Stimulated activated CD8-positive, alpha-beta memory T cell treated with anti-CD3 and anti-CD28 coated beads, Interleukin-4, amount 100 ng/mL, for 4 hours (primary cell): ENCODE measurements around the gene CMTM8.

ENCODE experiments used
- DNase-seq, 2 donors: peaks; one replicate each; pipeline ENCODE4 v3.0.0-alpha.2; 2020; ENCODE audit warnings: low read depth in 2 of 2, low spot score in 1 of 2

Gene CMTM8

DNA sequence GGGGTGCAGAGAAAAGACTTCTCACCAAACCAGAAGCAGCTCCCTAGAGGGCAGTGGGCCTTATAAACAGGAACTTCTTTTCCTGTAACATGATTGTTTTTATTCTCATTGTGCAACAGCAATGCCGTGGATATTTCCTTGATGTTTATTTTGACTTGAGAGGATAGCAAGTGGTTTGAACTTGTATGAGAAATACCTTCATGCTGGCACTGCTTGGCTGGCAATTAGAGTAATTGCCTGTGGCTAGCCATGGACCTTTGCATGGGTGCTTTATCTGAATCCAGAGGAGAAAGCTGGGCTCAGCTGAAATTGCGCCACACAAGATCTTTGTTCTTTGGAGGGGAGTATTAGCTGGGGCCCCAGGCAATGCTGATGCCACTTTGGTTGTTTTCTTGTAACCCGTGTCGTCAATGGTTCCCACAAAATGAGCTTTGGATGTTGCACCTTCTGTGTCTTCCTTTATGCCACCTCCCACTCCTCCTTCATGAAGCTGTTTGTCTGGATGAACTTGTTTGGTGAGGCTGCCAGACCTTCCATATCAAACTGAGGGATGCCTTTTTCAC, 37.9 kb downstream of the CMTM8 start:
- DNase-seq = no peak

DNA sequence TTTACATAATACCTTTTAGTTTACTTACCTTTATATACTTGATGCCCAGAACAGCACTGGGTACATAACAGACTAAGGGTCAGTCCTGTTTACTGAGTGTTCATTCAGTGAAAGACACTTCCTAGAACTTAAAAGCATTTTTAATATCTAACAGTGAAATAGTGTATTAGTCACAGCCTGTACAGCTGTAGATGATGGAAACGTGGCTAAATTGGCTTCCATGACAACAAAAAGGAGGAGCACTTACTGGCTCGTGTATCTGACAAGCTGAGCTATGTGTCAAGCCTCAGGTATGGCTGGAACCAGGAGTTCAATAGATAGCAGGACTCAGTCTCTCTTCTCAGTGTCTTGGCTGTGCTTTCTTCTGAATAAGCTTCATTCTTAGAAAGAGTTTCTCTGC, 40.2 kb downstream of the CMTM8 start:
- no peak for DNase-seq

GRCh38 chr3:32280262-32280910, 41.9 kb downstream of the CMTM8 start:
- DNase-seq = no peak

- no peak for DNase-seq
These were observed 43.2 kb downstream of the CMTM8 start for GRCh38 chr3:32281570-32282106.

GRCh38 chr3:32282578-32283154, 44.2 kb downstream of the CMTM8 start:
- DNase-seq = no peak

GRCh38 chr3:32283304-32283703, 44.8 kb downstream of the CMTM8 start:
- no peak for DNase-seq

DNA sequence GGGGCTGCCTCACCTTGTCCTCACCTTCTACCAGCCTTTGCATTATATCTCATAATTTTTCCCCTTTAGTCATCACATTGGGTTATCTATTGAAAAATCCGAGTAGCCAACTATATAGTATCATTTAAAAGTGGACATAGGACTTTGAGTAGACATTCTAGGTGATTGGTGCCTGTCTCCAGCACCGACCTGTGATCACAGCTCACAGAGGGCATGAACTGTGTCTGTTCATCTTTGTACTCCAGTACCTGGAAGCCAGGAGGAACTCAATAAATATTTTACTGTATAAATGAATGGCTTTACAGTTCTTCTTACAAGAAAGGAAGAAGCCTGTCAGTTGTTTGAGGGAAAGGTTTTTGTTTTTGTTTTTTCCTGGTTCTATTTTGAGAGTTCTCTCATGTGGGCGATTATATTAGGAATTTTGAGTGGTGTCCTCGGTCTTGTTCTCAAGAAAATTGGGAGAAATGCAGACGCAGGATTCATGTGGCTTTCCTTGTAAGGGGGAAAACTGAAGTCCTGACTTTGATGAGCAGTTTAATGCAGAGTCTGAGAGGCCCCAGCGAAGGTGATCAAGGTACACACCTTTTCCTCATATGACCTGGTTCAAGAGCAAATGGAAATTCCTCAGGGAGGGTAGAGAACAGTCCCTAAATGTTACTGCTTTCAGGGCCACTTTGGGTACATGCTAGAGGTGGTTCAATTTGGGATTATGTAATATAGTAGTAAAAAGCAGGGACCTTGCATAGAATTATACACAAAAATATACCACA, 46.1 kb downstream of the CMTM8 start:
- DNase-seq = no peak

DNA sequence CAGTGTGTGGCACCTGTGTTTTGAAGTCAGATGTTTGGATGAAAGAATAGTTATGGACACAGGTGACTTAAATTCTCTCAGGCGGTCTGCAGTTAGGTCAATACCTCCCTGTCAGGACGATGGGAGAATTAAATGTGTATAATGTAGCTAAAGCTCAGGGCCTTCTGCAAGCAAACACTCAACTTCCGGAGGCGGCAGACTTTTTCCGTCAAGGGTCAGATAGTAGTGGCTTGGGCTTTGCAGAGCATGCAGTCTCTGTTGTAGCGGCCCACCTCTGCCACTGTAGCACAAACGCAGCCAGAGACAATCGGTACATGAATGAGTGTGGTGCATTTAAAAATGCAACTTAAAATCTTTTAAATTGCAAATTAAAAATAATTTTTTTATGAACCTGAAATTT, 47.4 kb downstream of the CMTM8 start:
- no peak for DNase-seq

- DNase-seq = no peak
These were observed 50.3 kb downstream of the CMTM8 start for GRCh38 chr3:32288819-32289218.

GRCh38 chr3:32290619-32291018, 52.1 kb downstream of the CMTM8 start:
- no peak for DNase-seq

DNA sequence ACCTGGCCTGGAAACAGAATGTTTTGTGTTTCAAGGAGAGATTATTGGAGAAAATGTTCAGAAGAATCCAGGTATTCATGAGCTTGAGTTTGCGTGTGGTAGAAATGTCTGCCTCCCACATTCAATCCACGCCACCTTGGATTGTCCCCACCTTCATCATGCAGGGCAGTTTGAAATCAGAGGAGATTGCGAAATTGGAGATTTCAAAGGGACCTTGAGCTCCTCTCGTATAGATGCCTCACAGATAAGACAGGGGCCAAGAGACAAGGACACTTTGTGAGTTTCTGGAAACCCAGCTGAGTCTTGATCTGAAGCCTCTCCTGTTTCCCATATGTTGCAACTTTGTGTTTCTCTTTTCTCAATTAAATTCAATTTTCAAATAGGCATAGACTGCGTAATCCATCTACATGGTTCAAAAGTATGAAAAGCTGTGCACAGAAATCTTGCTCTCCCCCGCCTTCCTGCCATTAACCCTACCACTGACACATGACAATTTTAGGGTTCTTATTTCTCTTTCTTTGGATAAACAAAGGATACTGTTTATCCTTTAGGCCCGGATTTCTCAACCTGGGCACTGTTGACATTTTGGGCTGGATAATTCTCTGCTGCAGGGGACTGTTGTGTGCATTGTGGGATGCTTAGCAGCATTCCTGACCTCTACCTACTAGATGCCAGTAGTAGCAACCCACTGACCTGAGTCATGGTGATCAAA, 53.8 kb downstream of the CMTM8 start:
- no peak for DNase-seq

DNA sequence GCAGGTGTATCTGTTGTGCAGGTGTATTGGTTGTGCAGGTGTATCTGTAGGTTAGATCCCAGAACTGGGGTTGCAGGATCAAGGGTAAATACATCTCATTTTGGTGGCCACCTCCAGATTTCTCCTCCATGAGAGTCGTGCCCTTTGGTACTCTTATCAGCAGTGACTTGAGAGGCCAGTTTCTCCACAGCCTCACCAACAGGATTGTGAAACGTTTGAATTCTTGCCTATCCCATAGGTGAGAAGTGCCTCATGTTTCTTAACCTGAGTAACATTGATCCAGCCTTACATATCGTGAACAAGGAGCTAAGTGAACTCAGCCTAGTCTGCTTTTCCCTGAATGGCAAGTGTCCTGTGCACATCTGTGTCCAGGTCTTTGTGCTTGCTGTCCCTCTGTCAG, 55.4 kb downstream of the CMTM8 start:
- no peak for DNase-seq

DNA sequence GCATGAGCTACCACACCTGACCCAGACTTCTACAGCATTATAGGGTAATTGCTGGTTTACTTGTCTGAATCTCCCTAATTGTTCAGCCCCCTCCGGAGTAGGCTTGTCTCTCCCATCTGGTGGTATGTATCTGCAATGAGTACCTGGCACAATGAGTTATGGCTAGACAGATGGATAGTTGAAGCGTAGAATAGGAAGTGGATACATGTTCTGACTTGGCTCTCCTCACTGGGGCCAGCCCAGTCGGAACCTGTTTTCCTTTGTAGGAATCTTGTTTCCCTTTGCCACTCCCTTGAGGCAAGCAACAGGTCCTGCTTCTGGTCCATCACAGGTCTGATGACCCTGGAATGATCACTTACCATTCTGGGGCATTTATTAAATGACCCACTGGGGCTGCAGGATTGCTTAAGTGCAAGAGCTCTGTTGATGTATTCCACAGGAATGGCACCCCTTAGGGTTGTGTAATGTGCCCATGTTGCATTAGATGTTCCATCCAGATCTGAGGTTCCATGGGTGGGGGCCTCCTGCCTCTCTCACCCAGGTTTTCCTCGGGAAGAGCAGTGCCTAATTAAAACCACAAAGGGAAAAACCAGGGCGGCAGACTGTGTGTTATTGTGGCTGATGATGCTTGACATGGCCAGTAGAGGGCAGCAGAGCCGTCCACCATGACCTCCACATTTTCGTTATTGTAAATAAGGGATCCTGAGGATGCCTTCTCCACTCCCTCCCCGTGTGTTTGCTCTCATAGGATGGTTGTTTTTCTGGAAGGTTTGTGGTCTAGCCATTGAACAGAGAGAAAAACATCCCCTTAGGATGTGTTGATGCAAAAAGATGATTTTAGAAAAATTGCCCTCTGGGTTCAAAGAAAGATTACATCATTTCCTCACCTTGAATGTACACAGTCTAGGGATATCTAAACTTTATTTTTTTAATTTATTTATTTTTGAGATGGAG, 58.0 kb downstream of the CMTM8 start:
- peak; percentile 16 to 18 for DNase-seq

DNA sequence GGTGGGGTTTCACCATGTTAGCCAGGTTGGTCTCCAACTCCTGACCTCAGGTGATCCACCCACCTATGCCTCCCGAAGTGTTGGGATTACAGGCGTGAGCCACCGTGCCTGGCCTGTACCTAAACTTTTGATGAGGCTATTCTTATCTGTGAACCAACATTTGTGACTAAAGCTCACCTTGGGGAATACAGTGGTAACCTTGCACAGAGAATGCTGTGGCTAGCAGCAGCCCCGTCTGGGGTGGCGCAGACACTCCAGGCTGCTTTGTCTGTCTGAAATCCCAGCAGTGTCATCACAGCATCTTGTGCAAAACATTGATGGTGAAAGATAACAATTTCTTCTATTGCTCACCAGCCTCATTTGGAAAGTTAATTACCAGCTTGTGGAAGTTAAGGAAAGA, 58.9 kb downstream of the CMTM8 start:
- no peak for DNase-seq

DNA sequence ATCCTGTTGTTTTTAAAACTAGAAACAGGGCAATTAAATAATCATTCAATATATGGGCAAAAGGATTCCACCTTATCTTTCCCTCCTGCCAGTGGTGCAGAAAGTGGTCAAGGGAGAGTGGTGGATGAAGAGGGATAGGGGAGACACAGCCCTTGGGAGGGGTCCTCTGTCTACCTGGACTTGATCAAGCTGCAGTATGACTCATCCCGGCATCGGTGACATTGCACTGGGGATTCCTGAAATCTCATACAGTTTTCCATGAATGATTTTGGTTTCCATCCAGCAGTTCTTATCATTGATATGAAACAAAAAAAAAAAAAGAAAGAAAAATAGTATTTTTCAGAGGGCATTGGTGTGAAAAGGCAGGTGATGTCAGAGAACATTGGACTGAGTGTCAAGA, 62.9 kb downstream of the CMTM8 start:
- no peak for DNase-seq

- DNase-seq = no peak
These were observed 64.3 kb downstream of the CMTM8 start for GRCh38 chr3:32302601-32303398.

DNA sequence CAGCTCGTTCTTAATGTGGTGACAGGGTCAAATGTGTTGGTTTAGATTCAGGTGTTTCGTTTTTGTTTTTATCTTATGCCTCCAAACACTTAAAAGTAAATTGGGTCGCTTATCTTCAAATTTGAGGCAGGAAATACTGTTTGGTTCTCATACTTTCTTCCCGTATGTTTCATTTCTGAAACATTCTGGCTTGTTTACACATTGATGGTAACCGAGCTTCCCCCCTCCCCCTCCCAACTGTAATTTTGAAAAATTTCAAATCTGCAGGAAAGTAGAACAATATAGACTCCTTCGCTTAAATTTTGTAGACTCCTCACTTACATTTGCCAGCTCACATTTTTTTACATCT, 64.9 kb downstream of the CMTM8 start:
- no peak for DNase-seq

- no peak for DNase-seq
These were observed 65.7 kb downstream of the CMTM8 start for GRCh38 chr3:32303977-32304881.
